NB4 (cell line): Measurements from ENCODE around the gene ACOT7.

Source experiments
- MYC ChIP-seq: IDR thresholded peaks from 2 replicates; pipeline ENCODE4 v1.6.1; 2011; ENCODE audit warnings: low read depth, low read length
- POLR2A ChIP-seq: IDR thresholded peaks from 2 replicates; pipeline ENCODE4 v1.6.1; 2011; ENCODE audit warnings: mild to moderate bottlenecking; ENCODE audit not compliant: insufficient read length; ENCODE audit errors: extremely low read depth
- TF ChIP-seq, protein P1 (sequence below): IDR thresholded peaks from one replicate; pipeline ENCODE4 v1.5.1; 2012; ENCODE audit warnings: low read depth, low read length
- TF ChIP-seq, protein P2 (sequence below): IDR thresholded peaks from 2 replicates; pipeline ENCODE4 v1.6.1; 2011; ENCODE audit warnings: low read depth, low read length

DNA sequence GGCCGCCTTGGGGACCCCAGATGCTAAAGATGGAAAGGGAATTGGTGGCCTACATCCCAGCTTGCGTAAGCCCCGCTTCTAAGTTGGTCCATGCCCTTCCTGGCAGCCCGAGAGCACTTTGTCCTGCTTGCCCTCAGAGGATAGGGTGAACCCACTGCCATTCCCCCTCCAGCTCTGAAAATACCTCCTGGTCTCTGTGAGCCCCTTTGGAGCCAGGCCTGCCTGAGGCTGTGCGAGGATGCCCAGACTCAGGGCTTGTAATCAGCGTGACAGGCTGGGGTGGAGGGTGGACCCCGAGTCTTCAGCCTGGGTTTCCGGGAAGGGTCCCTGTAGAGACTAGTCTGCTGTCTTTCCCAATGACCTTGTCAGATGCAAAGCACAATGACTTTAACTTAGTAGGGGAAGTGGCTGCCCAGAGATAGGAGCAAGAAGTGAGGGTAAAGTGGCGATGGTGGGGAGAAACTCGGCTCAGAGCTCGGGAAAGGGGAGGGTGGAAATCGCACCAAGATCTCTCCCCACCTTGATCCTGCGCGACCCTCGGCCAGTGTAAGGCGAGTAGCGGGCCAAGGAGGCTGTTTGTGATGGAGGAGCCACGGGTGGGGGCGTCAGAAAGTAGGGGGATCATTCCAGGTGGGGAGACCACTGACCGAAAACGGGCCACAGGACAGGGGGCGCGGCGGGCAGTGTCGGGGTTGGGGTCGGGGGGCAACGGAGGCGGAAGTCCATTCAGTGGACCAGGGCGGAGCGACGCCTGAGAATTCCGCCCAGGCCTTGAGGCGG, 152.3 kb downstream of the ACOT7 start:
- TF ChIP-seq, protein P1, sequence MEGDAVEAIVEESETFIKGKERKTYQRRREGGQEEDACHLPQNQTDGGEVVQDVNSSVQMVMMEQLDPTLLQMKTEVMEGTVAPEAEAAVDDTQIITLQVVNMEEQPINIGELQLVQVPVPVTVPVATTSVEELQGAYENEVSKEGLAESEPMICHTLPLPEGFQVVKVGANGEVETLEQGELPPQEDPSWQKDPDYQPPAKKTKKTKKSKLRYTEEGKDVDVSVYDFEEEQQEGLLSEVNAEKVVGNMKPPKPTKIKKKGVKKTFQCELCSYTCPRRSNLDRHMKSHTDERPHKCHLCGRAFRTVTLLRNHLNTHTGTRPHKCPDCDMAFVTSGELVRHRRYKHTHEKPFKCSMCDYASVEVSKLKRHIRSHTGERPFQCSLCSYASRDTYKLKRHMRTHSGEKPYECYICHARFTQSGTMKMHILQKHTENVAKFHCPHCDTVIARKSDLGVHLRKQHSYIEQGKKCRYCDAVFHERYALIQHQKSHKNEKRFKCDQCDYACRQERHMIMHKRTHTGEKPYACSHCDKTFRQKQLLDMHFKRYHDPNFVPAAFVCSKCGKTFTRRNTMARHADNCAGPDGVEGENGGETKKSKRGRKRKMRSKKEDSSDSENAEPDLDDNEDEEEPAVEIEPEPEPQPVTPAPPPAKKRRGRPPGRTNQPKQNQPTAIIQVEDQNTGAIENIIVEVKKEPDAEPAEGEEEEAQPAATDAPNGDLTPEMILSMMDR, result no peak
- no peak for TF ChIP-seq POLR2A
- TF ChIP-seq, protein P2, sequence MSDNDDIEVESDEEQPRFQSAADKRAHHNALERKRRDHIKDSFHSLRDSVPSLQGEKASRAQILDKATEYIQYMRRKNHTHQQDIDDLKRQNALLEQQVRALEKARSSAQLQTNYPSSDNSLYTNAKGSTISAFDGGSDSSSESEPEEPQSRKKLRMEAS, result no peak
- no peak for TF ChIP-seq MYC
